Bronchial epithelial cell (primary cell): ENCODE measurements around the gene RPL6. TPM values are rescaled to one million over a fixed set of nuclear protein-coding genes. Genes with fewer than 3 reads are reported as not detected.
"Not testable (repeated sequence)": the region's sequence is repeated elsewhere in the genome, so short reads cannot be mapped to it uniquely, and the experiment has no call there.

ENCODE experiments used
- DNase-seq: peaks from one replicate; pipeline ENCODE4 v3.0.0-alpha.2; 2010; ENCODE audit warnings: low read depth
- FAIRE-seq: peaks from 2 replicates; lab custom pipeline; 2011; peaks lifted over from hg19 to GRCh38; lab: Jason Lieb, UNC
- H3K27me3 ChIP-seq: 2 replicates; pipeline ENCODE4 v1.5.1; 2011; ENCODE audit warnings: low read length; ENCODE audit not compliant: control insufficient read depth, insufficient read depth
- H3K36me3 ChIP-seq: 2 replicates; pipeline ENCODE4 v1.5.1; 2011; ENCODE audit warnings: low read length; ENCODE audit not compliant: control insufficient read depth, insufficient read depth
- H3K4me3 ChIP-seq: 2 replicates; pipeline ENCODE4 v1.5.1; 2011; ENCODE audit warnings: mild to moderate bottlenecking, low read depth, low read length, control low read depth
- total RNA-seq: library from RNA; depleted of rRNA; stranded (reverse); fragments of >200 nt; gene quantifications from 2 replicates; pipeline ENCODE4 v1.2.1, GENCODE V29; 2014
- TF ChIP-seq, protein P1 (sequence below): IDR thresholded peaks from 2 replicates; pipeline ENCODE4 v1.5.1; 2011; ENCODE audit warnings: mild to moderate bottlenecking, moderate library complexity, low read length, control low read depth, inconsistent platforms; ENCODE audit not compliant: insufficient read depth, severe bottlenecking

RPL6 gene
- total RNA-seq, 1 donor from 2014 or later: 1,320 TPM

- TF ChIP-seq, protein P1, sequence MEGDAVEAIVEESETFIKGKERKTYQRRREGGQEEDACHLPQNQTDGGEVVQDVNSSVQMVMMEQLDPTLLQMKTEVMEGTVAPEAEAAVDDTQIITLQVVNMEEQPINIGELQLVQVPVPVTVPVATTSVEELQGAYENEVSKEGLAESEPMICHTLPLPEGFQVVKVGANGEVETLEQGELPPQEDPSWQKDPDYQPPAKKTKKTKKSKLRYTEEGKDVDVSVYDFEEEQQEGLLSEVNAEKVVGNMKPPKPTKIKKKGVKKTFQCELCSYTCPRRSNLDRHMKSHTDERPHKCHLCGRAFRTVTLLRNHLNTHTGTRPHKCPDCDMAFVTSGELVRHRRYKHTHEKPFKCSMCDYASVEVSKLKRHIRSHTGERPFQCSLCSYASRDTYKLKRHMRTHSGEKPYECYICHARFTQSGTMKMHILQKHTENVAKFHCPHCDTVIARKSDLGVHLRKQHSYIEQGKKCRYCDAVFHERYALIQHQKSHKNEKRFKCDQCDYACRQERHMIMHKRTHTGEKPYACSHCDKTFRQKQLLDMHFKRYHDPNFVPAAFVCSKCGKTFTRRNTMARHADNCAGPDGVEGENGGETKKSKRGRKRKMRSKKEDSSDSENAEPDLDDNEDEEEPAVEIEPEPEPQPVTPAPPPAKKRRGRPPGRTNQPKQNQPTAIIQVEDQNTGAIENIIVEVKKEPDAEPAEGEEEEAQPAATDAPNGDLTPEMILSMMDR: no peak
- peaks cover 7% of the 10 kb centered on the region for H3K36me3 ChIP-seq
- DNase-seq: no peak
- H3K4me3 ChIP-seq: no peak overlapping the region
- no peaks in the 10 kb centered on the region for H3K27me3 ChIP-seq
- no peak for FAIRE-seq
These were observed 37.7 kb upstream of the RPL6 start for GRCh38 chr12:112447106-112447505.

GRCh38 chr12:112446008-112446725, 36.8 kb upstream of the RPL6 start:
- H3K27me3 ChIP-seq: no peaks in the 10 kb centered on the region
- H3K36me3 ChIP-seq: peaks cover 7% of the 10 kb centered on the region
- no peak for DNase-seq
- TF ChIP-seq, protein P1: no peak
- no peak overlapping the region for H3K4me3 ChIP-seq
- no peak for FAIRE-seq

- H3K36me3 ChIP-seq: peaks cover 7% of the 10 kb centered on the region
- TF ChIP-seq, protein P1: no peak
These were observed 34.5 kb upstream of the RPL6 start for GRCh38 chr12:112443916-112444315.

GRCh38 chr12:112440653-112441052, 31.2 kb upstream of the RPL6 start:
- DNase-seq, H3K27me3 ChIP-seq, H3K36me3 ChIP-seq, FAIRE-seq, H3K4me3 ChIP-seq: not testable (repeated sequence)

More at GRCh38 chr12:112443916-112444315, 34.5 kb upstream of the RPL6 start:
- Histone ChIP-seq H3K4me3 (no peak overlapping the region), H3K27me3 (no peaks in the 10 kb centered on the region)
- DNase-seq: no peak
- FAIRE-seq: no peak

- Histone ChIP-seq H3K36me3 (no peaks in the 10 kb centered on the region), H3K27me3 (no peaks in the 10 kb centered on the region), H3K4me3 (no peak overlapping the region)
- DNase-seq (no peak), FAIRE-seq (no peak)
- TF ChIP-seq, protein P1: no peak
These were observed 30.4 kb upstream of the RPL6 start for GRCh38 chr12:112439769-112440168.

GRCh38 chr12:112438645-112439044, 29.2 kb upstream of the RPL6 start:
- not testable (repeated sequence) for H3K36me3 ChIP-seq, FAIRE-seq, DNase-seq, H3K27me3 ChIP-seq, H3K4me3 ChIP-seq

DNA sequence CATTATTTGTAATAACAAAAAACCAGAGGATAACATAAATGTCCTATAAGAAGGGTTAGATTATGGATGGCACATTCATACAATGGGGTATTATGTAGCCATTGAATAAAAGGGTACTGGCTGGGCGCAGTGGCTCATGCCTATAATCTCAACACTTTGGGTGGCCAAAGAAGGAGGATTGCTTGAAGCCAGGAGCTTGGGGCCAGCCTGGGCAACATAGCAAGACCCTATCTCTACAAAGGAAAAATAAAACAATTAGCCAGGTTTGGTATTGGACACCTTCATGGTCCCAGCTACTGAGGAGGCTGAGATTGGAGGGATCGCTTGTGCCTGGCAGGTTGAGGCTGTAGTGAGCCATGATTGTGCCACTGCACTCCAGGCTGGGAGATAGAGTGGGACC, 24.1 kb upstream of the RPL6 start:
- FAIRE-seq (no peak), DNase-seq (no peak)
- Histone ChIP-seq H3K27me3 (no peaks in the 10 kb centered on the region), H3K36me3 (no peaks in the 10 kb centered on the region), H3K4me3 (no peak overlapping the region)
- TF ChIP-seq, protein P1: no peak
